CD14-positive monocyte (primary cell): ENCODE results near the gene DCP1A. TPM values are rescaled to one million over a fixed set of nuclear protein-coding genes. Genes with fewer than 3 reads are reported as not detected.
A peak's percentile ranks its signal among the peaks of the same experiment; 100 is the strongest.

Experiments used
- DNase-seq, 3 donors: peaks; one replicate each; pipeline ENCODE4 v3.0.0-alpha.2; 2011 to 2022
- H2AFZ ChIP-seq: 2 replicates; pipeline ENCODE4 v1.6.0; 2012; ENCODE audit warnings: mild to moderate bottlenecking, low read depth, low read length, inconsistent platforms; ENCODE audit not compliant: insufficient read depth, poor library complexity, severe bottlenecking
- H3K27ac ChIP-seq, 2 donors: 1 replicate in 1 of 2; 2 replicates in 1 of 2; pipeline ENCODE4 v1.5.1; 2012 to 2013; ENCODE audit warnings: low read length in 2 of 2, control low read depth in 1 of 2, inconsistent platforms in 1 of 2, low read depth in 1 of 2, mild to moderate bottlenecking in 1 of 2
- H3K27me3 ChIP-seq, 2 donors: one replicate each; pipeline versions ENCODE4 v1.6.0 to v1.6.1; 2011 to 2013; ENCODE audit warnings: low read length in 2 of 2; ENCODE audit not compliant: control insufficient read depth in 2 of 2, insufficient read depth in 2 of 2
- H3K36me3 ChIP-seq, 2 donors: replicated peaks in 1 of 2; 1 replicate in 1 of 2; 2 replicates in 1 of 2; pipeline versions ENCODE4 v1.5.1 to v1.6.1; 2012 to 2013; ENCODE audit warnings: low read length in 2 of 2, control low read depth in 1 of 2, inconsistent platforms in 1 of 2, mild to moderate bottlenecking in 1 of 2; ENCODE audit not compliant: insufficient read depth in 2 of 2, control insufficient read depth in 1 of 2
- H3K4me1 ChIP-seq, 2 donors: 1 replicate in 1 of 2; 2 replicates in 1 of 2; pipeline versions ENCODE4 v1.5.1 to v1.6.1; 2012 to 2013; ENCODE audit warnings: low read length in 2 of 2, control low read depth in 1 of 2, inconsistent platforms in 1 of 2, mild to moderate bottlenecking in 1 of 2, moderate library complexity in 1 of 2; ENCODE audit not compliant: insufficient read depth in 2 of 2, control insufficient read depth in 1 of 2
- H3K4me2 ChIP-seq: replicated peaks from 2 replicates; pipeline ENCODE3; 2012; ENCODE audit warnings: low read length, moderate library complexity, mild to moderate bottlenecking; ENCODE audit not compliant: poor library complexity, severe bottlenecking; ENCODE audit errors: extremely low read depth
- H3K4me3 ChIP-seq, 3 experiments: fragments of 200-600 bp in 1 of 3; sonication (generic) in 1 of 3; replicated peaks in 1 of 3; 1 replicate in 2 of 3; 2 replicates in 1 of 3; pipeline ENCODE4 v1.5.1; 2011 to 2013; ENCODE audit warnings: low read length in 3 of 3, mild to moderate bottlenecking in 3 of 3, control low read depth in 2 of 3, low read depth in 2 of 3, inconsistent platforms in 1 of 3, moderate library complexity in 1 of 3
- H3K79me2 ChIP-seq: 2 replicates; pipeline ENCODE4 v1.6.0; 2012; ENCODE audit warnings: mild to moderate bottlenecking, control low read depth, inconsistent platforms, low read length, moderate library complexity; ENCODE audit not compliant: insufficient read depth
- H3K9ac ChIP-seq: 2 replicates; pipeline ENCODE4 v1.6.0; 2017; ENCODE audit warnings: low read length, mild to moderate bottlenecking; ENCODE audit not compliant: insufficient read depth, poor library complexity, severe bottlenecking
- H3K9me3 ChIP-seq, 2 donors: replicated peaks in 1 of 2; 1 replicate in 1 of 2; 2 replicates in 1 of 2; pipeline versions ENCODE4 v1.5.1 to v1.6.1; 2012 to 2013; ENCODE audit warnings: low read length in 2 of 2, control low read depth in 1 of 2; ENCODE audit not compliant: control insufficient read depth in 1 of 2, insufficient read depth in 1 of 2
- H4K20me1 ChIP-seq: 2 replicates; pipeline ENCODE4 v1.6.0; 2012; ENCODE audit warnings: mild to moderate bottlenecking, low read length, control low read depth, moderate library complexity; ENCODE audit not compliant: insufficient read depth
- H3K27ac Mint-ChIP-seq, 7 donors: one replicate each; pipeline ENCODE4 v1.8.0; 2020; ENCODE audit warnings: mild to moderate bottlenecking in 7 of 7, mixed read lengths in 7 of 7, moderate library complexity in 6 of 7, inconsistent platforms in 2 of 7
- H3K27me3 Mint-ChIP-seq, 3 donors: one replicate each; pipeline ENCODE4 v1.8.0; 2021 to 2022; ENCODE audit warnings: low read depth in 3 of 3, mild to moderate bottlenecking in 3 of 3, mixed read lengths in 3 of 3, moderate library complexity in 3 of 3, inconsistent platforms in 1 of 3
- H3K36me3 Mint-ChIP-seq, 2 donors: one replicate each; pipeline ENCODE4 v1.8.0; 2020; ENCODE audit warnings: mixed read lengths in 2 of 2, inconsistent platforms in 1 of 2, mild to moderate bottlenecking in 1 of 2
- H3K4me1 Mint-ChIP-seq: one replicate; pipeline ENCODE4 v1.8.0; 2020; ENCODE audit warnings: mild to moderate bottlenecking, mixed read lengths
- H3K4me3 Mint-ChIP-seq, 2 donors: one replicate each; pipeline ENCODE4 v1.8.0; 2020; ENCODE audit warnings: mild to moderate bottlenecking in 2 of 2, mixed read lengths in 2 of 2, moderate library complexity in 1 of 2
- H3K9me3 Mint-ChIP-seq, 7 donors: one replicate each; pipeline ENCODE4 v1.8.0; 2020 to 2022; ENCODE audit warnings: mixed read lengths in 7 of 7, mild to moderate bottlenecking in 6 of 7, moderate library complexity in 6 of 7, inconsistent platforms in 2 of 7
- CTCF ChIP-seq: fragments of 200-600 bp; IDR thresholded peaks from one replicate; pipeline ENCODE4 v1.8.0; 2022; ENCODE audit warnings: antibody characterized with exemption, mild to moderate bottlenecking
- WGBS: methylation state at CpG from one replicate; pipeline ENCODE4 v1.1.5; 2013; ENCODE audit warnings: missing lambda C conversion rate; ENCODE audit not compliant: insufficient coverage; 5-methylcytosine and 5-hydroxymethylcytosine counted together
- intact Hi-C, 2 donors: fragments of 100-400 bp; cut with micrococcal nuclease; formaldehyde crosslinking; loops; one replicate each; pipeline versions ENCODE4 v1.15.0 to v1.15.1; 2023
- polyA plus RNA-seq, 3 donors: library from polyadenylated mRNA; depleted of rRNA in 1 of 3; unstranded in 2 of 3; stranded (reverse) in 1 of 3; fragments of 300-500 nt in 2 of 3; fragments of >200 nt in 1 of 3; fragmentation: Illumina TruSeq in 2 of 3; gene quantifications; 1 replicate in 2 of 3; 2 replicates in 1 of 3; pipeline ENCODE4 v1.2.3, GENCODE V29; 2012 to 2021

The DCP1A gene
- polyA plus RNA-seq, 3 donors, result 11.9 to 25.4 (median 19.3) TPM

- H3K4me1 Mint-ChIP-seq, result peaks cover 40% of the 10 kb centered on the region
- H3K36me3 Mint-ChIP-seq, result no peaks in the 10 kb centered on the region
- Histone ChIP-seq H3K36me3 (no peaks in the 10 kb centered on the region), H3K9me3 (no peaks in the 10 kb centered on the region), H3K27ac (peak overlapping the region in 1 of 2 donors; percentile 2), H4K20me1 (no peaks in the 10 kb centered on the region), H2AFZ (no peak overlapping the region), H3K9ac (no peak overlapping the region), H3K4me3 (no peak overlapping the region), H3K79me2 (peaks cover 28% of the 10 kb centered on the region), H3K4me2 (no peak overlapping the region), H3K4me1 (peaks cover 43 to 44% of the 10 kb centered on the region in 2 donors), H3K27me3 (no peaks in the 10 kb centered on the region)
- peaks cover 0 to 3% (median 0%) of the 10 kb centered on the region in 7 donors for H3K9me3 Mint-ChIP-seq
- H3K27me3 Mint-ChIP-seq, result peaks cover 0 to 2% (median 0%) of the 10 kb centered on the region in 3 donors
- H3K4me3 Mint-ChIP-seq, result no peak overlapping the region
- no peak for TF ChIP-seq CTCF
- peak overlapping the region in 2 of 7 donors; percentile 61 to 90 for H3K27ac Mint-ChIP-seq
- intact Hi-C loops, result no loop called here
- no peak for DNase-seq
Measured at GRCh38 chr3:53267766-53268165, 79.6 kb downstream of the DCP1A start.

DNA sequence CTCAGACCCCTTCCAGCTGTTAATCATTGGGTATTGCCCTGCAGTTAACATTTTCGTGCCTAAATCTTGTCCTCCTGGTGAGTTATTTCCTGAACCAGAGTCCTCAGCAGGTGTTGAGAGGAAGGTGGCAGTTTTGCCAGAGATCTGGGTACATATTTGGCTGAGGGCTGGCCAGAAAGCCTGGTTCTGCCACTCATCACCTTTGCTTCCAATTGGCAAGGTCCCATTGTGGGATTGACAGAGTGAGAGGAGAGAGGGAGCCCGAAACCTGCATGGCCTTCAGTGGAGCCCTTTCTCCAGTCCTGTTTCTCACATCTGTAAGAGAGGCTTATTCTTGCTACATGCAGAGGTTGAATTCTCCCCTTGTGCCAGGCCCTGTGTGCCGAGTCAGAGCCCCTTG, 82.6 kb downstream of the DCP1A start:
- no peak for DNase-seq
- H3K4me2 ChIP-seq, result no peak overlapping the region
- H3K27me3 ChIP-seq, result no peaks in the 10 kb centered on the region
- TF ChIP-seq CTCF, result no peak
- Mint-ChIP-seq H3K4me1 (peaks cover 42% of the 10 kb centered on the region), H3K27me3 (peaks cover 0 to 2% (median 1%) of the 10 kb centered on the region in 3 donors), H3K4me3 (no peak overlapping the region), H3K36me3 (no peaks in the 10 kb centered on the region), H3K9me3 (peaks cover 0 to 3% (median 0%) of the 10 kb centered on the region in 7 donors), H3K27ac (peak overlapping the region in 1 of 7 donors; percentile 63)
- no peaks in the 10 kb centered on the region for H3K36me3 ChIP-seq
- peaks cover 38 to 39% of the 10 kb centered on the region in 2 donors for H3K4me1 ChIP-seq
- H4K20me1 ChIP-seq, result no peaks in the 10 kb centered on the region
- H3K4me3 ChIP-seq, result no peak overlapping the region
- WGBS, result 83% methylated on average over 2 of the region's 3 CpGs
- H3K9me3 ChIP-seq, result no peaks in the 10 kb centered on the region
- H3K9ac ChIP-seq, result no peak overlapping the region
- intact Hi-C loops, result no loop called here
- no peak overlapping the region for H3K27ac ChIP-seq
- peaks cover 8% of the 10 kb centered on the region for H3K79me2 ChIP-seq
- H2AFZ ChIP-seq, result no peak overlapping the region
